C1 segment of cervical spinal cord (tissue), 14 donors: Measurements from ENCODE around the gene HEATR9.

ENCODE experiments used
- DNase-seq, 14 donors: peaks; one replicate each; lab custom pipeline; 2025; lab: John Stamatoyannopoulos, UW

HEATR9 gene

DNA sequence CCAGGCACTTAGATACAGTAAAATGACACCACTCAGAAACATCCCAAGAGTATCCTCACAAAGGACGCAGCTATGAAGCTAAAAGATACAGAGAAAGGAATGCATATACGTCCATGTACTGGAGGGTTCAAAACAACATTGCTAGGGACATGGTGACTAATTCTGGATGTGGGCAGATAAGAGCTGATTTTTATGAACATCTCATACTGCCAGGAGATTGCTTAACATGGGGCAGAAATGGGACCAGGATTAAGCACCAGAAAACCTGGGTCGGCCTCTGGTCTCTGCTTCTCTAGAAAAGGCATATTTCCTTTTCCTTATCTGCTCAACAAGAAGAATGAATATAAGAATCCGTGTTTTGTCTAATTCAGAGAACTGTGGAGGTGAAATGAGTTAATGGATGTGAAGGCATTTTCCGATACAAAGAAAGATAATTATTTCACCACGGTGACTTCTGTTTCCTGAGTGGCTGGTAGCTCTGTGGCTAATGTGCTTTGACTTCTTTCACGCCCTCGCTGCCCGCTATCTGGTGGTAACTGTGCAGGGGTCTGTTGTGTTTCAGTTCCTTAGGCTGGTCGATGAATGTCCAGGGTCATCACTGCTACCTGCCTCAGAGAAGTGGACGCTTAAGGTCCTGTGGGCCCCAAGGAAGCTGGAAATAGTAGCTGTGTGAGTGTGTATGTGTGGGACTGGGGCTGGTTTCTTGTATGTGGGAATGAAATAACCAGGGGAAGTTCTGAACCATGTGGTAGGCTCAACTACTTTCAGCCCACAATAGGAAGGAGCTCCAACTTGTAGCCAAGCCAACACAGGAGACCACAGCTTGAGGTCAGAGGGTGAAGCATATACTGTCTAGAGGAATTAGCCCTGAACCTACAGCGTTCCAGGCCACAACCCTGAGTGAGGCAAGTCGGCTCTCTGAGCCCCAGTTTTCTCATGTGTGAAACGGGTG is 27.2 kb upstream of the HEATR9 start:
- no peak for DNase-seq

GRCh38 chr17:35894206-35894605 is 25.5 kb upstream of the HEATR9 start:
- DNase-seq = no peak

- DNase-seq = no peak
These were observed 25.1 kb upstream of the HEATR9 start for GRCh38 chr17:35893751-35894150.

DNA sequence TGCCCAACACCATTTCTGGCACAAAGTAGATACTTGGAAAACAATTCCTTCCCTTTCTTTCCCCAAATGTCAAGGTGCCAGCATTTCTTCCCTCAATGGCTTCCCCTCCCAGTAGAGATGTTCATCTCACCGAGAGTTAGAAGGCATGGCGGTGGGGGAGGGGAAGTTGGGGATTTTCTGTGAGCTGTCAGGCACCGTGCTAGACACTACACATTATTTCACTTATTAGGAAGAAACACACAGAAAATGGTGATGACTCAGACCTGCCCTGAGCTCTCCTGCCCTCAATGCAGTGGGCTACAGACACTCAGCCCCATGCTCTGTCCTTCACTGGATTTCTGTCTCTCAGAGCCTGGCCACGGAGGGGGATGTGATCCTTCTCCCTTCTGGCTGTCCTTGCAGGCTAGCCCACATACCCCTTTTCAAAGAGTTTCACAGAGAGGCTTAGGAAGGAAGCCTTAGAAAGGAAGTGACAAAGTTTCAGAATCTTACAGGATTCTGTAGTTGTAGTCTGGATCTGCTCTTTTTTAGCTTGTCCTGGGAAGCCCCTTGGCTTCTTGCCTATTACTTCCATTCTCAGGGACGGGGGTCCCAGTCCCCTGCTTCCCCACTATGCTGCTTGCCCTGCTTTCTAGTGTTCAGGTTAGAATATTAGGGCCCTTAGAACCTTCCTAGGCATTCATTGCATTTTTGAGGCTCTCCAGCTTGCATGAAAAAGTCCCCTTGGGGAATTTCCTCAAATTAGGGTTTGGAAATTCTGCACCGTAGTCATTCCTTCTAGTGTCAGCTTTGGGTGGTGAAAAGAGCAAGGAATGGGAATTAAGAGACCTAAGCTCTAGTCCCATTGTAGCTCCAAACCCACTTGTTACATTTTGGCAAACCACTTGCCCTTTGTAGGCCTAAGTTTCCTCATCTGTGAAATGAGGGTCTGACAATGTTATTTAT is 23.7 kb upstream of the HEATR9 start:
- no peak for DNase-seq

DNA sequence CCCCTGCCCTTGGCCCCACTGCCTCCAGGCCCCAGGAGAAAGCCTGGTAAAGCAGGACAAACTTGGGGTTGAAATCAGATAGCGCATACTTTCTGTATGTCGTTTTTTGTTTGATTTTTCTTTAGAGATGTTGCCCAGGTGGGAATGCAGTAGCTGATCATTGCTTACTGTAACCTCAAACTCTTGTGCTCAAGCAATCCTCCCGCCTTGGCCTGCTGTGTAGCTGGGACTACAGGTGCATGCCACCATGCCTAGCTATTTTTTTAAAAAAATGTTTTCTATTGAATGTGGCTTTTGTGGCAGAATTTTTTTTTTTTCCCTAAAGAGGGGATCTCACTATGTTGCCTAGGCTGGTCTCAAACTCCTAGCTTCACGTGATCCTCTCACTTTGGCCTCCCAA is 22.6 kb upstream of the HEATR9 start:
- no peak for DNase-seq

DNA sequence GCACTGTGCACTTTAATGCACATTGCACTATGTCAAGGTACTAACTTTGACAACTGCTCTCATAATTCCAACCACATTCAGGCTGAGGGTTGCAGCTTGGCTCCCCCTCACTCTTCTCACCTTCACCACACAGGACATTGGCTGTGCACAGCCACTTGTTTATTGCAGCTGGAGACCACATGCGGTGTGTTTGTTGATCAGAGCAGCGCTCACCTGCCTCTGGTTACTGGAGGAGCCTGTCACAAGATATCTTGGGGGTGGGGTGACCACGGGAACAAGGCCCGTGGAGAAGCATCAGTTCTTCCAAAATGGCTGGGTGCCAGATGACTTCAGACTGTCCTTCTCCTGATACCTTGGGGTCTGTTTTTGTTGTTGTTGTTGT is 22.1 kb upstream of the HEATR9 start:
- DNase-seq = no peak

GRCh38 chr17:35889818-35890773 is 21.4 kb upstream of the HEATR9 start:
- DNase-seq = peak in 1 of 14 donors; percentile 5

- no peak for DNase-seq
These were observed 20.6 kb upstream of the HEATR9 start for GRCh38 chr17:35889241-35889640.

GRCh38 chr17:35879773-35880654 is 11.3 kb upstream of the HEATR9 start, which contains the start of gene CCL5:
TSS of gene CCL5 (minus strand) at chr17:35880360.
- DNase-seq = no peak

GRCh38 chr17:35878361-35878760 is 9.7 kb upstream of the HEATR9 start:
- no peak for DNase-seq

DNA sequence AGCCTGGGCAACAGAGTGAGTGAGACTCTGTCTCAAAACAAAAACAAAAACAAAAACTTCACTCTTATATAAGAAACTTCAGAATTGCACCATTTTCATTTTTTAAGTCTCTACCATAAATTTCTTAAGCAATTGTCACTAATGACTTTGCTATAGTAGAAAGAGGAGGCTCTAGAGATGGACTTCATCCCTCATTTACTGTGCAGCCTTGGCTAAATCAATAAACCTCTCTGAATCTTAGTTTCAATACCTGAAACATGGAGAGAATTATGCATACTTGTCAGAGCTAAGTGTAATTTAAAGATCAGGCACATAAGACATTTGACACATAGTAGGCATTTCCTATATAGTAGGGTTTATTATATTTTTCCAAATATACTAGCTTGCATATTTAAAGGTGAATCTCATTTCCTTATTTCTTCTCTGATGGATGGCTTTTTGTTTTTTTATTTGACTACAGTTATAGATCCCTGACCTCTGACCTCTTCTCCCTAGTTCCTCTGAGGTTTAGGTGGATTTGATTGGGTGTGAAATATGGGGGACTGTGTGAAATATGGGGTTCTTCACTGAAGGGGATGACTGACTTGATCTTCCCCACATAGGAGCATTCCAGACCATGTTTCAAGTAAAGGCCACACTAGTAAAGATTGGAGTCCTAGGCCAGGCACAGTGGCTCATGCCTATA is 8.8 kb upstream of the HEATR9 start:
- DNase-seq = no peak

DNA sequence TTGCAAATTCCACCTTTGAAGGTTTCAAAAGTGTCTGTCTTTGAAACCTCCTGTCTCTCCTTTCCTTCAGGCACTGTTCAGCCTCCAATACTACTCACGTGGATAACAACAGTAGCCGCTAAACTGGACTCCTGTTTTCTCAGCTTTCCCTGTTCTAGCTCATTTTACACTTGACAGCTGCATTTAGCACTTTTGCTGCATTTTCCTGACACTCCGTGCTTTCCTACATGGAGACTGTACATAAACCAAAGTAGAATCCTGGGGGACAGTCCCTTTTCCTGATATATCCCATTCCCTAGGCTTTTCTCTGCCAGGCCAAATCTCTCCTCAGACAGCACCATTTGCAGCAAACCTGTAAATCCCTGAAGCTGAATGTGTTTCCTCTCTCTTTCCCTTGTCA is 7.8 kb upstream of the HEATR9 start:
- no peak for DNase-seq

DNA sequence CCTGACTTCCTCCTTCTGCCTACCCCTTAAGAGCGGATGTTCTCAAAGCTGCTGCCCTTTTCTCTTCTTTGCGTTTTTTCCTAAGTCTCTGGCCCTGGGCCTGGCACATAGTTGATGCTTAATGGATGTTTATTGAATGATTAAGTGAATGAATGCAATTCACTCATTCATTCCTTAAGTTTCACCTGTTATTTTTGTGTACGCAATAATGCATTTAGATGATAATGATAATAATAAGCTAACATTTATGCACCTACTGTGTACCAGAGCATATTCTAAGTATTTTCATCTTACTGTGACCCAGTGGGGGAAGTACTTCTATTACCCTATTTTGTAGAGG is 7.1 kb upstream of the HEATR9 start:
- DNase-seq = no peak

- DNase-seq = no peak
These were observed 6.5 kb upstream of the HEATR9 start for GRCh38 chr17:35875072-35875799.

GRCh38 chr17:35872196-35872980 is 3.7 kb upstream of the HEATR9 start:
- DNase-seq = no peak

- DNase-seq = no peak
These were observed 2.5 kb upstream of the HEATR9 start for GRCh38 chr17:35870906-35871819.

GRCh38 chr17:35867574-35867973 is 1.1 kb downstream of the HEATR9 start:
- no peak for DNase-seq
